HepG2 (cell line): ENCODE data around the gene TOP1. TPM values are rescaled to one million over a fixed set of nuclear protein-coding genes. Genes with fewer than 3 reads are reported as not detected.

Experiments
- EHMT2 ChIP-seq: fragments of 200-600 bp; sonication (generic); IDR thresholded peaks from 2 replicates; pipeline ENCODE4 v1.7.0; 2017; ENCODE audit warnings: antibody characterized with exemption, low read depth, low read length, borderline replicate concordance
- EP300 ChIP-seq, 3 experiments: sonication (generic) in 1 of 3; formaldehyde crosslinking in 1 of 3; IDR thresholded peaks; 2 replicates each; pipeline versions ENCODE4 v1.5.1 to v1.6.1; 2011 to 2020; ENCODE audit warnings: low read depth in 2 of 3, low read length in 2 of 3, borderline replicate concordance in 1 of 3, improper control_type of control experiment in 1 of 3, mild to moderate bottlenecking in 1 of 3, missing genetic modification reagents in 1 of 3, moderate library complexity in 1 of 3
- ERF ChIP-seq: IDR thresholded peaks from 2 replicates; pipeline ENCODE4 v1.6.1; 2018; ENCODE audit warnings: missing biosample characterization, missing genetic modification reagents
- FOSL2 ChIP-seq: sonication (generic); formaldehyde crosslinking; IDR thresholded peaks from 2 replicates; pipeline ENCODE4 v1.4.0; 2020; ENCODE audit warnings: missing genetic modification reagents
- GATAD2A ChIP-seq: IDR thresholded peaks from 2 replicates; pipeline ENCODE4 v1.6.1; 2016
- NAIF1 ChIP-seq: sonication (generic); formaldehyde crosslinking; IDR thresholded peaks from 2 replicates; pipeline ENCODE4 v1.5.0; 2020; ENCODE audit warnings: mild to moderate bottlenecking, missing genetic modification reagents, borderline replicate concordance
- SMAD3 ChIP-seq: sonication (generic); formaldehyde crosslinking; IDR thresholded peaks from 2 replicates; pipeline ENCODE4 v1.4.0; 2020; ENCODE audit warnings: missing genetic modification reagents
- SMYD3 ChIP-seq: sonication (generic); formaldehyde crosslinking; IDR thresholded peaks from 2 replicates; pipeline ENCODE4 v1.8.1; 2023; ENCODE audit warnings: mild to moderate bottlenecking, missing genetic modification reagents
- THAP7 ChIP-seq: sonication (generic); formaldehyde crosslinking; IDR thresholded peaks from 2 replicates; pipeline ENCODE4 v1.8.1; 2023; ENCODE audit warnings: mild to moderate bottlenecking, missing genetic modification reagents
- ZNF30 ChIP-seq: sonication (generic); formaldehyde crosslinking; IDR thresholded peaks from 2 replicates; pipeline ENCODE4 v1.5.0; 2020; ENCODE audit warnings: mild to moderate bottlenecking, missing genetic modification reagents
- ZNF407 ChIP-seq: sonication (generic); formaldehyde crosslinking; IDR thresholded peaks from one replicate; pipeline ENCODE4 v1.5.1; 2020; ENCODE audit warnings: mild to moderate bottlenecking, missing genetic modification reagents; ENCODE audit errors: not compliant biosample characterization
- ZNF468 ChIP-seq: sonication (generic); formaldehyde crosslinking; IDR thresholded peaks from 2 replicates; pipeline ENCODE4 v1.8.0; 2022; ENCODE audit warnings: mild to moderate bottlenecking, moderate library complexity, missing genetic modification reagents
- ZNF605 ChIP-seq: sonication (generic); formaldehyde crosslinking; IDR thresholded peaks from 2 replicates; pipeline ENCODE4 v1.8.0; 2022; ENCODE audit warnings: mild to moderate bottlenecking, missing genetic modification reagents
- ZNF614 ChIP-seq: IDR thresholded peaks from 2 replicates; pipeline ENCODE4 v1.6.1; 2018; ENCODE audit warnings: missing biosample characterization, missing genetic modification reagents, inconsistent platforms, borderline replicate concordance
- ZNF782 ChIP-seq: sonication (generic); formaldehyde crosslinking; IDR thresholded peaks from 2 replicates; pipeline ENCODE4 v1.4.0; 2020; ENCODE audit warnings: missing genetic modification reagents, mild to moderate bottlenecking, borderline replicate concordance
- ZXDC ChIP-seq: sonication (generic); formaldehyde crosslinking; IDR thresholded peaks from 2 replicates; pipeline ENCODE4 v1.5.0; 2020; ENCODE audit warnings: mild to moderate bottlenecking, missing genetic modification reagents
- polyA plus RNA-seq, 8 experiments: library from polyadenylated mRNA; depleted of rRNA in 3 of 8; stranded (reverse) in 7 of 8; unstranded in 1 of 8; fragments of >200 nt; fragmentation: Illumina TruSeq in 4 of 8; extraction: Trizol in 4 of 8; gene quantifications; 2 replicates each; pipeline versions ENCODE4 v1.2.1 to v1.2.3, GENCODE V29; 2011 to 2016; ENCODE audit warnings: low read depth in 4 of 8, missing spikeins in 1 of 8, mixed read lengths in 1 of 8; ENCODE audit not compliant: insufficient read depth in 1 of 8
- total RNA-seq, 5 experiments: library from RNA; depleted of rRNA; stranded (reverse); fragments of >200 nt; fragmentation: Illumina TruSeq; extraction: Trizol; gene quantifications; 2 replicates each; pipeline ENCODE4 v1.2.3, GENCODE V29; 2016; ENCODE audit warnings: low read depth in 1 of 5

The TOP1 gene
- total and polyA plus RNA-seq, 2 of the 13 experiments (the other 11 are each of a cell fraction or from before 2014, with no cell fraction given) = 10.2 to 19.4 TPM

GRCh38 chr20:41140226-41141133 lies 111.9 kb downstream of the TOP1 start (continued):
- 0 out of 4 replicates have a peak, but pooled peaks of 1 of the 2 experiments have one; percentile 23 for TF ChIP-seq EP300 (IDR thresholded peaks at IDR 0.05; ENCODE audit: low read depth in 2 of 2, low read length in 2 of 2)
- TF ChIP-seq EP300 (CRISPR knock-in tag; IDR thresholded peaks at IDR 0.05; ENCODE audit: borderline replicate concordance) = peak; percentile 53; the same call in 1 of the 2 replicates
- no peak for TF ChIP-seq ZNF30 (CRISPR knock-in tag)
- TF ChIP-seq ZNF407 = no peak
- TF ChIP-seq THAP7 (CRISPR knock-in tag) = 0 out of 2 replicates have a peak, but pooled peaks have one; percentile 50
- no peak for TF ChIP-seq EHMT2
- TF ChIP-seq SMYD3 (CRISPR knock-in tag) = no peak
- TF ChIP-seq ZNF468 (CRISPR knock-in tag) = no peak
- TF ChIP-seq ZNF605 (CRISPR knock-in tag) = 0 out of 2 replicates have a peak, but pooled peaks have one; percentile 20
- TF ChIP-seq SMAD3 (CRISPR knock-in tag) = 0 out of 2 replicates have a peak, but pooled peaks have one; percentile 29
- TF ChIP-seq ZNF782 (CRISPR knock-in tag) = no peak
- TF ChIP-seq ERF (CRISPR knock-in tag) = peak; percentile 55; the same call in 1 of the 2 replicates
- TF ChIP-seq NAIF1 (CRISPR knock-in tag) = no peak
- peak; percentile 83 for TF ChIP-seq GATAD2A (CRISPR knock-in tag)
- no peak for TF ChIP-seq ZXDC
- TF ChIP-seq ZNF614 (CRISPR knock-in tag) = 0 out of 2 replicates have a peak, but pooled peaks have one; percentile 15
- peak; percentile 41; the same call in 1 of the 2 replicates for TF ChIP-seq FOSL2 (CRISPR knock-in tag)
